HFFc6 (cell line): ENCODE data around the gene SEPTIN6. TPM values are rescaled to one million over a fixed set of nuclear protein-coding genes. Genes with fewer than 3 reads are reported as not detected.

Experiments used
- DNase-seq: peaks from one replicate; pipeline ENCODE4 v3.0.0-alpha.2; 2018
- H3K27ac Mint-ChIP-seq: 2 replicates; pipeline ENCODE4 v1.8.0; 2020; ENCODE audit warnings: mild to moderate bottlenecking, mixed read lengths
- H3K27me3 Mint-ChIP-seq: 2 replicates; pipeline ENCODE4 v1.8.0; 2021; ENCODE audit warnings: mild to moderate bottlenecking, moderate library complexity, mixed read lengths; ENCODE audit not compliant: insufficient read depth
- H3K36me3 Mint-ChIP-seq: 2 replicates; pipeline ENCODE4 v1.8.0; 2021; ENCODE audit warnings: low read depth, mixed read lengths
- H3K4me1 Mint-ChIP-seq: 2 replicates; pipeline ENCODE4 v1.8.0; 2020; ENCODE audit warnings: low read depth, mixed read lengths
- H3K4me3 Mint-ChIP-seq: 2 replicates; pipeline ENCODE4 v1.8.0; 2020; ENCODE audit warnings: mild to moderate bottlenecking, moderate library complexity, mixed read lengths
- H3K9me3 Mint-ChIP-seq: 2 replicates; pipeline ENCODE4 v1.8.0; 2020; ENCODE audit warnings: mild to moderate bottlenecking, mixed read lengths
- microRNA-seq: library from miRNA; unstranded; fragments of <30 nt; microRNA quantifications from one replicate; pipeline ENCODE4, GENCODE V29; 2019
- total RNA-seq, 6 experiments: library from RNA; stranded (reverse); fragmentation: NEBNext Ultra II Directional; extraction: Animal tissue kit (Norgen Biotek cat#: 25700); gene quantifications; 2 replicates in 1 of 6; 3 replicates in 5 of 6; pipeline ENCODE4 v1.2.3, GENCODE V29; 2021
- TF ChIP-seq, protein P1 (sequence below): fragments of 200-600 bp; sonication (generic); IDR thresholded peaks from 2 replicates; pipeline ENCODE4 v1.5.0; 2021; ENCODE audit warnings: antibody characterized with exemption, mild to moderate bottlenecking

SEPTIN6 gene
- total RNA-seq, 6 experiments from 2014 or later: 17.2 to 19.5 (median 18.5) TPM

DNA sequence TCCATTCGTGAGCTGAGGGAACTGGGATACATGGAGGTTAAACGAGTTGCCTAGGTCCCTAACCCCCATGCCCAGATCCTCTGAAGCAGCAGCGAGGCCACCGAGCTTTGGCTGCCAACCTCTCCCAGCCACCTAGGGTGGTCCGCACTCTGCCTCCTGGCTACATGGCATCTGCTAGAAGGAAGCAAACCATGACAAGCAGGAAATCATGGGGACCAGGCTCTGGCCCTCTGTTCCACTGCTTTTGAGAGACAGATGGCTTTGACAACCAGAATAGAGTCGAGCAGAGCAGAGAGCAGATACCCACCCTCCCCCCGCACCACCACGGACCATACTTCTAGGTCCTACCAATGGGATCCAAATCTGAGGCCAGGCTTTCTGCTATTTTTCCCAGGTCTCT lies 49.3 kb downstream of the SEPTIN6 start:
- H3K27ac Mint-ChIP-seq: no peak overlapping the region
- no peak overlapping the region for H3K4me3 Mint-ChIP-seq
- TF ChIP-seq, protein P1, sequence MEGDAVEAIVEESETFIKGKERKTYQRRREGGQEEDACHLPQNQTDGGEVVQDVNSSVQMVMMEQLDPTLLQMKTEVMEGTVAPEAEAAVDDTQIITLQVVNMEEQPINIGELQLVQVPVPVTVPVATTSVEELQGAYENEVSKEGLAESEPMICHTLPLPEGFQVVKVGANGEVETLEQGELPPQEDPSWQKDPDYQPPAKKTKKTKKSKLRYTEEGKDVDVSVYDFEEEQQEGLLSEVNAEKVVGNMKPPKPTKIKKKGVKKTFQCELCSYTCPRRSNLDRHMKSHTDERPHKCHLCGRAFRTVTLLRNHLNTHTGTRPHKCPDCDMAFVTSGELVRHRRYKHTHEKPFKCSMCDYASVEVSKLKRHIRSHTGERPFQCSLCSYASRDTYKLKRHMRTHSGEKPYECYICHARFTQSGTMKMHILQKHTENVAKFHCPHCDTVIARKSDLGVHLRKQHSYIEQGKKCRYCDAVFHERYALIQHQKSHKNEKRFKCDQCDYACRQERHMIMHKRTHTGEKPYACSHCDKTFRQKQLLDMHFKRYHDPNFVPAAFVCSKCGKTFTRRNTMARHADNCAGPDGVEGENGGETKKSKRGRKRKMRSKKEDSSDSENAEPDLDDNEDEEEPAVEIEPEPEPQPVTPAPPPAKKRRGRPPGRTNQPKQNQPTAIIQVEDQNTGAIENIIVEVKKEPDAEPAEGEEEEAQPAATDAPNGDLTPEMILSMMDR: no peak
- no peaks in the 10 kb centered on the region; the same call in 1 of the 2 replicates for H3K36me3 Mint-ChIP-seq
- H3K27me3 Mint-ChIP-seq: peaks cover 2% of the 10 kb centered on the region; the same call in 1 of the 2 replicates
- H3K9me3 Mint-ChIP-seq: no peaks in the 10 kb centered on the region
- DNase-seq: no peak
- H3K4me1 Mint-ChIP-seq: no peaks in the 10 kb centered on the region; the same call in 1 of the 2 replicates

Small RNA genes lying within 50 kb of the gene (microRNA-seq; reads per million reads assigned to microRNA genes)
- 158 reads per million, percentile 55 among the genes with 10 or more reads in this experiment for gene MIR766

Other genes with a start within 250 kb of the SEPTIN6 start
- gene SLC25A5, start 224.7 kb downstream of the SEPTIN6 start, total RNA-seq: 100 to 1,000 TPM; 223 to 296 (median 270) TPM
- 10 to 100 TPM; 23.2 to 28.8 (median 24.4) TPM for gene STEEP1, start 127.8 kb downstream of the SEPTIN6 start, total RNA-seq
- gene UBE2A, start 118.6 kb downstream of the SEPTIN6 start, total RNA-seq: 10 to 100 TPM; 83.5 to 99.4 (median 94.4) TPM
- gene NKRF, start 86.7 kb downstream of the SEPTIN6 start, total RNA-seq: 10 to 100 TPM in 1 of 6 experiments, 1 to 10 TPM in 5; 7.5 to 10.6 (median 8.9) TPM
- under 1 TPM in 5 of 6 experiments, not detected in 1; 0.12 to 0.29 (median 0.24) TPM for gene SOWAHD, start 65.4 kb upstream of the SEPTIN6 start, total RNA-seq
- 1,000 to 10,000 TPM; 1,260 to 1,533 (median 1,345) TPM for gene RPL39, start 98.5 kb upstream of the SEPTIN6 start, total RNA-seq
- gene UPF3B, start 159.8 kb upstream of the SEPTIN6 start, total RNA-seq: 1 to 10 TPM; 5.1 to 7.2 (median 6.5) TPM
- gene RNF113A, start 178.6 kb upstream of the SEPTIN6 start, total RNA-seq: 10 to 100 TPM; 12.2 to 17.0 (median 14.9) TPM
- 100 to 1,000 TPM in 2 of 6 experiments, 10 to 100 TPM in 4; 70.0 to 114 (median 97.1) TPM for gene NDUFA1, start 178.7 kb upstream of the SEPTIN6 start, total RNA-seq
- gene AKAP14, start 202.7 kb upstream of the SEPTIN6 start, total RNA-seq: not detected